Measurements from ENCODE around the gene SH3RF2.
"Not testable (repeated sequence)": the region's sequence is repeated elsewhere in the genome, so short reads cannot be mapped to it uniquely, and the experiment has no call there.

Gene SH3RF2

GRCh38 chr5:145954140-145954539 lies 17.8 kb downstream of the SH3RF2 start:
- DNase-seq, result not testable (repeated sequence)

- no peak for DNase-seq
These were observed 21.0 kb downstream of the SH3RF2 start for GRCh38 chr5:145957388-145957787.

- no peak for DNase-seq
These were observed 22.1 kb downstream of the SH3RF2 start for GRCh38 chr5:145958436-145958835.

- DNase-seq, result no peak
These were observed 23.8 kb downstream of the SH3RF2 start for GRCh38 chr5:145960166-145960565.

- no peak for DNase-seq
These were observed 24.6 kb downstream of the SH3RF2 start for GRCh38 chr5:145960848-145961600.

- no peak for DNase-seq
These were observed 25.6 kb downstream of the SH3RF2 start for GRCh38 chr5:145962001-145962400.

GRCh38 chr5:145964008-145964407 lies 27.6 kb downstream of the SH3RF2 start:
- DNase-seq, result not testable (repeated sequence)

- no peak for DNase-seq
These were observed 29.4 kb downstream of the SH3RF2 start for GRCh38 chr5:145965804-145966203.

GRCh38 chr5:145967296-145967695 lies 30.9 kb downstream of the SH3RF2 start:
- no peak for DNase-seq

- no peak for DNase-seq
These were observed 32.8 kb downstream of the SH3RF2 start for GRCh38 chr5:145968970-145969713.

- no peak for DNase-seq
These were observed 33.3 kb downstream of the SH3RF2 start for GRCh38 chr5:145969714-145970092.

- no peak for DNase-seq
These were observed 34.7 kb downstream of the SH3RF2 start for GRCh38 chr5:145971108-145971507.

- DNase-seq, result no peak
These were observed 35.3 kb downstream of the SH3RF2 start for GRCh38 chr5:145971701-145972100.

- no peak for DNase-seq
These were observed 38.6 kb downstream of the SH3RF2 start for GRCh38 chr5:145975001-145975360.

- no peak for DNase-seq
These were observed 39.1 kb downstream of the SH3RF2 start for GRCh38 chr5:145975361-145976066.

GRCh38 chr5:145976431-145977155 lies 40.2 kb downstream of the SH3RF2 start:
- DNase-seq, result no peak

GRCh38 chr5:145978171-145978570 lies 41.8 kb downstream of the SH3RF2 start:
- DNase-seq, result no peak

GRCh38 chr5:145978708-145979107 lies 42.3 kb downstream of the SH3RF2 start:
- DNase-seq, result no peak

- no peak for DNase-seq
These were observed 43.2 kb downstream of the SH3RF2 start for GRCh38 chr5:145979270-145980223.

- no peak for DNase-seq
These were observed 43.9 kb downstream of the SH3RF2 start for GRCh38 chr5:145980259-145980658.

GRCh38 chr5:145980718-145981117 lies 44.3 kb downstream of the SH3RF2 start:
- no peak for DNase-seq
